ENCODE measurements around the gene ZNF571.

DNA sequence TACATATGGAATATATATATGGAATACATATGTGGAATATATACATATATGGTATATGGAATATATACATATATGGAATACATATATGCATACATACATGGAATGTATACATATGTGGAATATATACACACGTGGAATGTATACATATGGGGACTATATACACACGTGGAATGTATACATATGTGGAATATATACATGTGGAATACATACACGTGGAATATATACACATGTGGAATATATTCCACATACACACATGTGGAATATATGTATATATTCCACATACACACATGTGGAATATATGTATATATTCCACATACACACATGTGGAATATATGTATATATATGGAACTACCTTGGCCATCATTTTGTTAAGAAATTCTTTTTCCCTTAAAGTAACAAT lies 31.1 kb downstream of the ZNF571 start:
- TF ChIP-seq, protein P1, sequence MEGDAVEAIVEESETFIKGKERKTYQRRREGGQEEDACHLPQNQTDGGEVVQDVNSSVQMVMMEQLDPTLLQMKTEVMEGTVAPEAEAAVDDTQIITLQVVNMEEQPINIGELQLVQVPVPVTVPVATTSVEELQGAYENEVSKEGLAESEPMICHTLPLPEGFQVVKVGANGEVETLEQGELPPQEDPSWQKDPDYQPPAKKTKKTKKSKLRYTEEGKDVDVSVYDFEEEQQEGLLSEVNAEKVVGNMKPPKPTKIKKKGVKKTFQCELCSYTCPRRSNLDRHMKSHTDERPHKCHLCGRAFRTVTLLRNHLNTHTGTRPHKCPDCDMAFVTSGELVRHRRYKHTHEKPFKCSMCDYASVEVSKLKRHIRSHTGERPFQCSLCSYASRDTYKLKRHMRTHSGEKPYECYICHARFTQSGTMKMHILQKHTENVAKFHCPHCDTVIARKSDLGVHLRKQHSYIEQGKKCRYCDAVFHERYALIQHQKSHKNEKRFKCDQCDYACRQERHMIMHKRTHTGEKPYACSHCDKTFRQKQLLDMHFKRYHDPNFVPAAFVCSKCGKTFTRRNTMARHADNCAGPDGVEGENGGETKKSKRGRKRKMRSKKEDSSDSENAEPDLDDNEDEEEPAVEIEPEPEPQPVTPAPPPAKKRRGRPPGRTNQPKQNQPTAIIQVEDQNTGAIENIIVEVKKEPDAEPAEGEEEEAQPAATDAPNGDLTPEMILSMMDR (conservative IDR thresholded peaks at IDR 0.05; ENCODE audit: low read length), result no peak
- TF ChIP-seq EZH2phosphoT487 (IDR thresholded peaks at IDR 0.05; ENCODE audit: borderline replicate concordance, low read depth, low read length), result no peak

Data from OCI-LY7 (cell line).